Measurements from ENCODE around the gene ABCC11. TPM values are rescaled to one million over a fixed set of nuclear protein-coding genes. Genes with fewer than 3 reads are reported as not detected.

Gene ABCC11
- total and polyA plus RNA-seq, 8 donors: 0.03 to 0.73 TPM; not detected in 6

GRCh38 chr16:48276102-48276501, 28.8 kb upstream of the ABCC11 start:
- peak in 1 of 2 donors; percentile 62 for DNase-seq
- Histone ChIP-seq H3K4me1 (peaks cover 0 to 51% (median 30%) of the 10 kb centered on the region in 4 donors), H3K4me3 (no peak overlapping the region), H3K27me3 (no peaks in the 10 kb centered on the region), H3K9me3 (no peaks in the 10 kb centered on the region), H3K27ac (peak overlapping the region in 4 of 5 donors; percentile 0 to 64 (median 12)), H3K36me3 (peaks cover 0 to 38% (median 35%) of the 10 kb centered on the region in 4 donors)
- intact Hi-C loops (cut with DNase I; ENCODE audit: low total_unique reads): no loop called here
- 38 to 47% (median 40%) methylated on average over 4 of the region's 4 CpGs for WGBS, 5 donors
- TF ChIP-seq CTCF (IDR thresholded peaks at IDR 0.05) (no peak), EP300 (IDR thresholded peaks at IDR 0.05) (no peak), POLR2AphosphoS5 (IDR thresholded peaks at IDR 0.05) (peak in 1 of 3 donors; percentile 68), POLR2A (IDR thresholded peaks at IDR 0.05) (no peak)

GRCh38 chr16:48274476-48274875, 27.1 kb upstream of the ABCC11 start:
- TF ChIP-seq CTCF (IDR thresholded peaks at IDR 0.05) (no peak), POLR2A (IDR thresholded peaks at IDR 0.05) (no peak), POLR2AphosphoS5 (IDR thresholded peaks at IDR 0.05) (no peak), EP300 (IDR thresholded peaks at IDR 0.05) (no peak)
- peaks cover 7 to 52% (median 49%) of the 10 kb centered on the region in 4 donors for H3K36me3 ChIP-seq
- no peaks in the 10 kb centered on the region for H3K9me3 ChIP-seq
- no peaks in the 10 kb centered on the region for H3K27me3 ChIP-seq
- H3K27ac ChIP-seq: no peak overlapping the region
- WGBS, 5 donors: 89 to 97% (median 96%) methylated on average over 1 of the region's 1 CpG
- peaks cover 0 to 46% (median 27%) of the 10 kb centered on the region in 4 donors for H3K4me1 ChIP-seq
- intact Hi-C loops (cut with DNase I; ENCODE audit: low total_unique reads): no loop called here
- DNase-seq: no peak
- H3K4me3 ChIP-seq: no peak overlapping the region

- WGBS, 5 donors: 72 to 85% (median 81%) methylated on average over 8 of the region's 8 CpGs
- Histone ChIP-seq H3K4me1 (peaks cover 0 to 40% (median 24%) of the 10 kb centered on the region in 4 donors), H3K9me3 (no peaks in the 10 kb centered on the region), H3K27me3 (no peaks in the 10 kb centered on the region), H3K27ac (peak overlapping the region in 1 of 5 donors; percentile 59), H3K4me3 (no peak overlapping the region), H3K36me3 (peaks cover 7 to 45% (median 44%) of the 10 kb centered on the region in 4 donors)
- TF ChIP-seq EP300 (IDR thresholded peaks at IDR 0.05) (no peak), CTCF (IDR thresholded peaks at IDR 0.05) (no peak), POLR2AphosphoS5 (IDR thresholded peaks at IDR 0.05) (no peak), POLR2A (IDR thresholded peaks at IDR 0.05) (no peak)
- DNase-seq: peak in 1 of 2 donors; percentile 9
- intact Hi-C loops (cut with DNase I; ENCODE audit: low total_unique reads): no loop called here
Measured at GRCh38 chr16:48272837-48273421, 25.6 kb upstream of the ABCC11 start.

GRCh38 chr16:48271728-48272127, 24.4 kb upstream of the ABCC11 start:
- peaks cover 0 to 33% (median 18%) of the 10 kb centered on the region in 4 donors for H3K4me1 ChIP-seq
- H3K4me3 ChIP-seq: no peak overlapping the region
- WGBS, 5 donors: 58 to 85% (median 81%) methylated on average over 5 of the region's 5 CpGs
- no peaks in the 10 kb centered on the region for H3K9me3 ChIP-seq
- DNase-seq: peak in 1 of 2 donors; percentile 19
- H3K27ac ChIP-seq: peak overlapping the region in 1 of 5 donors; percentile 59
- H3K36me3 ChIP-seq: peaks cover 7 to 47% (median 43%) of the 10 kb centered on the region in 4 donors
- no peaks in the 10 kb centered on the region for H3K27me3 ChIP-seq
- intact Hi-C loops (cut with DNase I; ENCODE audit: low total_unique reads): no loop called here
- TF ChIP-seq EP300 (IDR thresholded peaks at IDR 0.05) (no peak), POLR2AphosphoS5 (IDR thresholded peaks at IDR 0.05) (no peak), POLR2A (IDR thresholded peaks at IDR 0.05) (no peak), CTCF (IDR thresholded peaks at IDR 0.05) (no peak)
